Natural killer cell treated with Interleukin-12 subunit alpha and Interleukin-12 subunit beta and Interleukin-15 and Interleukin-18, amount 100 ng/mL, for 72 hours (primary cell): Measurements from ENCODE around the gene HELZ2. TPM values are rescaled to one million over a fixed set of nuclear protein-coding genes. Genes with fewer than 3 reads are reported as not detected.

Experiments used
- ATAC-seq, 2 donors: fragments of 150-1000 bp; cut with Tn5 transposase in 1 of 2; sonication (Bioruptor Pico), chemical (Tn5 transposase) in 1 of 2; 2 replicates each; pipeline ENCODE4 v1.10.0; 2021
- DNase-seq: peaks from one replicate; pipeline ENCODE4 v3.0.0; 2022; ENCODE audit warnings: low spot score
- H3K27ac Mint-ChIP-seq, 2 donors: 1 replicate in 1 of 2; 2 replicates in 1 of 2; pipeline ENCODE4 v1.8.0; 2022; ENCODE audit warnings: mixed read lengths in 2 of 2, mild to moderate bottlenecking in 1 of 2, moderate library complexity in 1 of 2
- H3K27me3 Mint-ChIP-seq, 2 donors: 1 replicate in 1 of 2; 2 replicates in 1 of 2; pipeline ENCODE4 v1.8.0; 2022; ENCODE audit warnings: mixed read lengths in 2 of 2
- H3K36me3 Mint-ChIP-seq: one replicate; pipeline ENCODE4 v1.8.0; 2022; ENCODE audit warnings: mixed read lengths
- H3K4me1 Mint-ChIP-seq, 2 donors: 1 replicate in 1 of 2; 2 replicates in 1 of 2; pipeline ENCODE4 v1.8.0; 2022; ENCODE audit warnings: low read depth in 2 of 2, mixed read lengths in 2 of 2, mild to moderate bottlenecking in 1 of 2
- H3K4me3 Mint-ChIP-seq: one replicate; pipeline ENCODE4 v1.8.0; 2022; ENCODE audit warnings: mixed read lengths
- H3K9me3 Mint-ChIP-seq: 2 replicates; pipeline ENCODE4 v1.8.0; 2022; ENCODE audit warnings: mixed read lengths
- total RNA-seq, 2 donors: library from RNA; stranded (reverse); gene quantifications; one replicate each; pipeline ENCODE4 v1.2.3, GENCODE V29; 2022

The HELZ2 gene
- total RNA-seq, 2 donors from 2014 or later = 19.6 to 27.6 TPM

- no peak overlapping the region for H3K4me3 Mint-ChIP-seq
- H3K36me3 Mint-ChIP-seq = no peaks in the 10 kb centered on the region
- H3K27me3 Mint-ChIP-seq = peaks cover 3 to 7% of the 10 kb centered on the region in 2 donors
- H3K9me3 Mint-ChIP-seq = no peaks in the 10 kb centered on the region
- peak overlapping the region in 1 of 2 donors; percentile 10 for H3K27ac Mint-ChIP-seq
- no peak for ATAC-seq
- peaks cover 3 to 5% of the 10 kb centered on the region in 2 donors for H3K4me1 Mint-ChIP-seq
- DNase-seq = no peak
These were observed 30.9 kb downstream of the HELZ2 start for GRCh38 chr20:63543131-63543530.

- no peaks in the 10 kb centered on the region for H3K36me3 Mint-ChIP-seq
- no peak for DNase-seq
- H3K4me3 Mint-ChIP-seq = no peak overlapping the region
- ATAC-seq = no peak
- H3K27ac Mint-ChIP-seq = no peak overlapping the region
- H3K9me3 Mint-ChIP-seq = no peaks in the 10 kb centered on the region
- H3K27me3 Mint-ChIP-seq = peaks cover 3 to 7% of the 10 kb centered on the region in 2 donors
- peaks cover 5 to 7% of the 10 kb centered on the region in 2 donors for H3K4me1 Mint-ChIP-seq
These were observed 31.3 kb downstream of the HELZ2 start for GRCh38 chr20:63542696-63543095.

- no peak for DNase-seq
- no peaks in the 10 kb centered on the region for H3K9me3 Mint-ChIP-seq
- no peaks in the 10 kb centered on the region for H3K36me3 Mint-ChIP-seq
- no peak overlapping the region for H3K27ac Mint-ChIP-seq
- no peak overlapping the region for H3K4me3 Mint-ChIP-seq
- peaks cover 3 to 7% of the 10 kb centered on the region in 2 donors for H3K27me3 Mint-ChIP-seq
- peaks cover 5 to 10% of the 10 kb centered on the region in 2 donors for H3K4me1 Mint-ChIP-seq
- no peak for ATAC-seq
These were observed 31.9 kb downstream of the HELZ2 start for GRCh38 chr20:63542031-63542559.

- Mint-ChIP-seq H3K27me3 (peaks cover 0 to 7% of the 10 kb centered on the region in 2 donors), H3K27ac (no peak overlapping the region), H3K4me3 (no peak overlapping the region), H3K9me3 (no peaks in the 10 kb centered on the region), H3K4me1 (peaks cover 5 to 12% of the 10 kb centered on the region in 2 donors), H3K36me3 (no peaks in the 10 kb centered on the region)
- no peak for DNase-seq
- no peak for ATAC-seq
These were observed 32.7 kb downstream of the HELZ2 start for GRCh38 chr20:63541371-63541770.

- Mint-ChIP-seq H3K4me1 (peaks cover 5 to 15% of the 10 kb centered on the region in 2 donors), H3K27ac (no peak overlapping the region), H3K4me3 (no peak overlapping the region), H3K27me3 (peaks cover 0 to 7% of the 10 kb centered on the region in 2 donors), H3K36me3 (no peaks in the 10 kb centered on the region), H3K9me3 (no peaks in the 10 kb centered on the region)
- DNase-seq = no peak
- no peak for ATAC-seq
These were observed 33.4 kb downstream of the HELZ2 start for GRCh38 chr20:63540417-63541186.

GRCh38 chr20:63539441-63540370 lies 34.3 kb downstream of the HELZ2 start:
- Mint-ChIP-seq H3K9me3 (no peaks in the 10 kb centered on the region), H3K36me3 (no peaks in the 10 kb centered on the region), H3K4me3 (no peak overlapping the region), H3K4me1 (peaks cover 5 to 15% of the 10 kb centered on the region in 2 donors), H3K27ac (no peak overlapping the region), H3K27me3 (peaks cover 0 to 7% of the 10 kb centered on the region in 2 donors)
- DNase-seq (no peak), ATAC-seq (no peak)

GRCh38 chr20:63539092-63539430 lies 35.0 kb downstream of the HELZ2 start:
- Mint-ChIP-seq H3K4me1 (peaks cover 5 to 15% of the 10 kb centered on the region in 2 donors), H3K36me3 (no peaks in the 10 kb centered on the region)
- no peak for ATAC-seq

GRCh38 chr20:63538204-63539091 lies 35.6 kb downstream of the HELZ2 start:
- H3K36me3 Mint-ChIP-seq = no peaks in the 10 kb centered on the region
- H3K27me3 Mint-ChIP-seq = peaks cover 0 to 1% of the 10 kb centered on the region in 2 donors
- H3K27ac Mint-ChIP-seq = peak overlapping the region; percentile 63 to 73
- peak overlapping the region; percentile 76 for H3K4me3 Mint-ChIP-seq
- ATAC-seq (peak; percentile 1 to 12), DNase-seq (no peak)
- no peaks in the 10 kb centered on the region for H3K9me3 Mint-ChIP-seq
- peaks cover under 1 to 12% of the 10 kb centered on the region in 2 donors for H3K4me1 Mint-ChIP-seq

More at GRCh38 chr20:63539092-63539430, 35.0 kb downstream of the HELZ2 start:
- H3K27ac Mint-ChIP-seq = no peak overlapping the region
- H3K4me3 Mint-ChIP-seq = no peak overlapping the region
- peaks cover 0 to 7% of the 10 kb centered on the region in 2 donors for H3K27me3 Mint-ChIP-seq
- DNase-seq = no peak
- H3K9me3 Mint-ChIP-seq = no peaks in the 10 kb centered on the region

- peak overlapping the region; percentile 76 for H3K4me3 Mint-ChIP-seq
- H3K9me3 Mint-ChIP-seq = no peaks in the 10 kb centered on the region
- no peaks in the 10 kb centered on the region for H3K27me3 Mint-ChIP-seq
- peak overlapping the region; percentile 63 to 73 for H3K27ac Mint-ChIP-seq
- peak; percentile 98 for DNase-seq
- H3K36me3 Mint-ChIP-seq = no peaks in the 10 kb centered on the region
- H3K4me1 Mint-ChIP-seq = peaks cover 0 to 12% of the 10 kb centered on the region in 2 donors
- peak; percentile 97 for ATAC-seq
These were observed 36.4 kb downstream of the HELZ2 start for GRCh38 chr20:63537525-63538203.

- ATAC-seq = no peak
- H3K27me3 Mint-ChIP-seq = peaks cover 0 to 2% of the 10 kb centered on the region in 2 donors
- peak within 1 kb of the TSS; percentile 63 to 73 for H3K27ac Mint-ChIP-seq
- H3K36me3 Mint-ChIP-seq = no peaks in the 10 kb centered on the region
- no peaks in the 10 kb centered on the region for H3K9me3 Mint-ChIP-seq
- peaks cover 0 to 14% of the 10 kb centered on the region in 2 donors for H3K4me1 Mint-ChIP-seq
- peak within 1 kb of the TSS; percentile 76 for H3K4me3 Mint-ChIP-seq
- DNase-seq = peak; percentile 51
These were observed 37.0 kb downstream of the HELZ2 start, which contains the start of gene PTK6 for GRCh38 chr20:63536997-63537524. Gene PTK6 (minus strand): TSS chr20:63537376. CDS start chr20:63537314, 62 bp downstream.

GRCh38 chr20:63536241-63536977 lies 37.6 kb downstream of the HELZ2 start:
- peak; percentile 54 for DNase-seq
- Mint-ChIP-seq H3K4me1 (peaks cover 0 to 16% of the 10 kb centered on the region in 2 donors), H3K27ac (no peak overlapping the region), H3K9me3 (no peaks in the 10 kb centered on the region), H3K36me3 (no peaks in the 10 kb centered on the region), H3K4me3 (no peak overlapping the region), H3K27me3 (peaks cover 0 to 4% of the 10 kb centered on the region in 2 donors)
- ATAC-seq = no peak
